CD4-positive, alpha-beta T cell (primary cell): ENCODE measurements around the gene PNKP. TPM values are rescaled to one million over a fixed set of nuclear protein-coding genes. Genes with fewer than 3 reads are reported as not detected.

Experiments used
- ATAC-seq: fragments of 200-7000 bp; cut with Tn5 transposase; one replicate; pipeline ENCODE4 v1.10.0; 2022; ENCODE audit warnings: mild to moderate bottlenecking; ENCODE audit not compliant: poor library complexity
- CTCF ChIA-PET: fragments of 350-600 bp; sonication (Branson Sonifier 250); formaldehyde crosslinking; loops from one replicate; lab custom pipeline; 2021; ENCODE audit warnings: antibody characterized with exemption, inconsistent platforms; lab: Charles Lee
- POLR2A ChIA-PET: fragments of 350-600 bp; sonication (Branson Sonifier 250); formaldehyde crosslinking; loops from one replicate; lab custom pipeline; 2021; ENCODE audit warnings: antibody characterized with exemption, inconsistent platforms; lab: Charles Lee
- DNase-seq, 14 experiments: peaks; one replicate each; pipeline ENCODE4 v3.0.0-alpha.2; 2013 to 2020; ENCODE audit warnings: mixed read lengths in 2 of 14
- H3K27ac ChIP-seq, 2 donors: one replicate each; pipeline versions ENCODE4 v1.5.1 to v1.7.0; 2013; ENCODE audit warnings: low read length in 2 of 2, low read depth in 1 of 2, mild to moderate bottlenecking in 1 of 2
- H3K27me3 ChIP-seq, 2 experiments: 1 replicate in 1 of 2; 2 replicates in 1 of 2; pipeline versions ENCODE4 v1.6.1 to v1.7.0; 2013; ENCODE audit warnings: low read length in 2 of 2, control low read depth in 1 of 2, mild to moderate bottlenecking in 1 of 2, moderate library complexity in 1 of 2; ENCODE audit not compliant: insufficient read depth in 2 of 2, control insufficient read depth in 1 of 2
- H3K36me3 ChIP-seq: one replicate; pipeline ENCODE4 v1.6.1; 2013; ENCODE audit warnings: low read length, control low read depth; ENCODE audit not compliant: insufficient read depth
- H3K4me1 ChIP-seq: one replicate; pipeline ENCODE4 v1.6.1; 2013; ENCODE audit warnings: low read length, control low read depth; ENCODE audit not compliant: insufficient read depth
- H3K4me3 ChIP-seq: one replicate; pipeline ENCODE4 v1.5.1; 2013; ENCODE audit warnings: mild to moderate bottlenecking, low read length, moderate library complexity
- H3K9me3 ChIP-seq, 2 experiments: 1 replicate in 1 of 2; 2 replicates in 1 of 2; pipeline versions ENCODE4 v1.6.1 to v1.7.0; 2013; ENCODE audit warnings: low read length in 2 of 2, mild to moderate bottlenecking in 2 of 2, control low read depth in 1 of 2, moderate library complexity in 1 of 2; ENCODE audit not compliant: control insufficient read depth in 1 of 2, insufficient read depth in 1 of 2
- H3K27ac Mint-ChIP-seq: one replicate; pipeline ENCODE4 v1.8.0; 2020; ENCODE audit warnings: mixed read lengths
- H3K27me3 Mint-ChIP-seq: one replicate; pipeline ENCODE4 v1.8.0; 2021; ENCODE audit warnings: mixed read lengths
- H3K36me3 Mint-ChIP-seq: one replicate; pipeline ENCODE4 v1.8.0; 2021; ENCODE audit warnings: low read depth, mixed read lengths
- H3K4me1 Mint-ChIP-seq: one replicate; pipeline ENCODE4 v1.8.0; 2021; ENCODE audit warnings: low read depth, mixed read lengths
- H3K4me3 Mint-ChIP-seq: one replicate; pipeline ENCODE4 v1.8.0; 2020; ENCODE audit warnings: mild to moderate bottlenecking, mixed read lengths
- H3K9me3 Mint-ChIP-seq: one replicate; pipeline ENCODE4 v1.8.0; 2020; ENCODE audit warnings: mixed read lengths
- intact Hi-C, 2 experiments: fragments of 100-400 bp; cut with DNase I in 1 of 2; cut with micrococcal nuclease in 1 of 2; formaldehyde crosslinking; loops; one replicate each; pipeline versions ENCODE4 v1.15.1 to v1.9.0; 2023 to 2025; cut with DNase I, micrococcal nuclease
- total RNA-seq, 174 experiments: library from RNA in 2 of 174; stranded (reverse) in 2 of 174; gene quantifications; one replicate each; pipeline ENCODE4 v1.2.3 and lab custom pipeline; 2021 to 2026
- TF ChIP-seq, protein P1 (sequence below): fragments of 200-600 bp; IDR thresholded peaks from one replicate; pipeline ENCODE4 v1.8.0; 2022; ENCODE audit warnings: antibody characterized with exemption, mild to moderate bottlenecking

PNKP gene
- total RNA-seq, 2 experiments from 2014 or later = 96.1 to 98.1 TPM

DNA sequence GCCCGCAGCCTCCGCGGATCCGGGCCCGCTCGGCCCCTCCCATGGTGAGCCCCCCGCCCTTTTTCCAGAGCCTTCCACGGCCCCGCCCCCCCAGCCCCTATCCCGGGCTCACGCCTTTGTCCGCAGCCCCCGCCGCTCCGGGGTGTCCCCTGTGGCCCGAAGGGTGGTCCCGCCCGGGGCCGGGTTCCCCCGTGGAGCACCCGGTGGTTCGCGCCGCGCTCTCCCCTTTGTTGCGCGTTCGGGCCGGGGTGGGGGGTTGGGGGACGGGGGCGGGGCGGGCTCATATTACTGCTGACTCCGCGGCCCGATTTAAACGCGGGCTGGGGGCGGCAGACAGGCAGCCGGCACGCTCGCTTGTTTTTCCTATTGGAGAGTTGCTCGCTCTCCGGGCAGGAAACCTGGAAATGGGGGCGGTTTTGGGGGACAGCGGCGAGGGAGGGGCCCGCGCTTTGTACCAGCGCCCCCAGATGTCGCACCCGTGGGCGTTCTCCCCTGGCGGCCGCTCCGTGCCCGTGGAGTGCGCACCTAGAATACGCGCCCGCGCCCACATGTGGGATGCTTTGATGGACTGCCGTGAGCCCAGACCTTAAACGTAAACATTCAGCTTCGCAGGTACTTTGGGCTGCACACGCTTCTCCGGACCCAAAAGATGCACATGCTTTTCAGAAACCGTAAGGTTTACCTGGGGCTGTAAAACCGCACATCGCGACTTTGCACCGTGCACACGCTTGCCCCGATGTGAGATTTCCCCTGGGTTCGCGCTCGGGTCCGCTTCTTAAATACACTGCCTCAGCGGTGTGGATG is 15.7 kb downstream of the PNKP start:
- peaks cover 35% of the 10 kb centered on the region for H3K4me1 Mint-ChIP-seq
- no peaks in the 10 kb centered on the region for H3K27me3 ChIP-seq
- peaks cover 54% of the 10 kb centered on the region for H3K4me1 ChIP-seq
- H3K4me3 ChIP-seq = peak overlapping the region; percentile 63
- no peaks in the 10 kb centered on the region for H3K9me3 Mint-ChIP-seq
- peak overlapping the region; percentile 96 for H3K4me3 Mint-ChIP-seq
- intact Hi-C loops = loop anchor here (1.0 to 5.0 kb wide), 4 partner anchors 16 to 34 kb away; partner anchors contain the start of genes MED25 (in 1 of the 2) and PNKP (in 1 of the 2)
- ATAC-seq (peak; percentile 30), DNase-seq (peak in 12 of 14 experiments; percentile 19 to 67 (median 30))
- ChIA-PET POLR2A (interaction anchor here (0.7 to 4.4 kb wide), 11 partner anchors 12 to 356 kb away, joined by 3 to 75 read pairs (median 8); partner anchors contain the start of genes AKT1S1, AP2A1, ATF5 and FUZ), CTCF (interaction anchor here (1.9 kb wide), 1 partner anchor 18 kb away, joined by 4 read pairs; no protein-coding TSS in a partner anchor)
- no peak overlapping the region for H3K27ac ChIP-seq
- peaks cover 0 to 3% of the 10 kb centered on the region in 2 experiments for H3K9me3 ChIP-seq
- H3K27ac Mint-ChIP-seq = peak overlapping the region; percentile 92
- H3K27me3 Mint-ChIP-seq = no peaks in the 10 kb centered on the region
- H3K36me3 Mint-ChIP-seq = peaks cover 26% of the 10 kb centered on the region
- peaks cover 8% of the 10 kb centered on the region for H3K36me3 ChIP-seq
- TF ChIP-seq, protein P1, sequence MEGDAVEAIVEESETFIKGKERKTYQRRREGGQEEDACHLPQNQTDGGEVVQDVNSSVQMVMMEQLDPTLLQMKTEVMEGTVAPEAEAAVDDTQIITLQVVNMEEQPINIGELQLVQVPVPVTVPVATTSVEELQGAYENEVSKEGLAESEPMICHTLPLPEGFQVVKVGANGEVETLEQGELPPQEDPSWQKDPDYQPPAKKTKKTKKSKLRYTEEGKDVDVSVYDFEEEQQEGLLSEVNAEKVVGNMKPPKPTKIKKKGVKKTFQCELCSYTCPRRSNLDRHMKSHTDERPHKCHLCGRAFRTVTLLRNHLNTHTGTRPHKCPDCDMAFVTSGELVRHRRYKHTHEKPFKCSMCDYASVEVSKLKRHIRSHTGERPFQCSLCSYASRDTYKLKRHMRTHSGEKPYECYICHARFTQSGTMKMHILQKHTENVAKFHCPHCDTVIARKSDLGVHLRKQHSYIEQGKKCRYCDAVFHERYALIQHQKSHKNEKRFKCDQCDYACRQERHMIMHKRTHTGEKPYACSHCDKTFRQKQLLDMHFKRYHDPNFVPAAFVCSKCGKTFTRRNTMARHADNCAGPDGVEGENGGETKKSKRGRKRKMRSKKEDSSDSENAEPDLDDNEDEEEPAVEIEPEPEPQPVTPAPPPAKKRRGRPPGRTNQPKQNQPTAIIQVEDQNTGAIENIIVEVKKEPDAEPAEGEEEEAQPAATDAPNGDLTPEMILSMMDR = no peak

DNA sequence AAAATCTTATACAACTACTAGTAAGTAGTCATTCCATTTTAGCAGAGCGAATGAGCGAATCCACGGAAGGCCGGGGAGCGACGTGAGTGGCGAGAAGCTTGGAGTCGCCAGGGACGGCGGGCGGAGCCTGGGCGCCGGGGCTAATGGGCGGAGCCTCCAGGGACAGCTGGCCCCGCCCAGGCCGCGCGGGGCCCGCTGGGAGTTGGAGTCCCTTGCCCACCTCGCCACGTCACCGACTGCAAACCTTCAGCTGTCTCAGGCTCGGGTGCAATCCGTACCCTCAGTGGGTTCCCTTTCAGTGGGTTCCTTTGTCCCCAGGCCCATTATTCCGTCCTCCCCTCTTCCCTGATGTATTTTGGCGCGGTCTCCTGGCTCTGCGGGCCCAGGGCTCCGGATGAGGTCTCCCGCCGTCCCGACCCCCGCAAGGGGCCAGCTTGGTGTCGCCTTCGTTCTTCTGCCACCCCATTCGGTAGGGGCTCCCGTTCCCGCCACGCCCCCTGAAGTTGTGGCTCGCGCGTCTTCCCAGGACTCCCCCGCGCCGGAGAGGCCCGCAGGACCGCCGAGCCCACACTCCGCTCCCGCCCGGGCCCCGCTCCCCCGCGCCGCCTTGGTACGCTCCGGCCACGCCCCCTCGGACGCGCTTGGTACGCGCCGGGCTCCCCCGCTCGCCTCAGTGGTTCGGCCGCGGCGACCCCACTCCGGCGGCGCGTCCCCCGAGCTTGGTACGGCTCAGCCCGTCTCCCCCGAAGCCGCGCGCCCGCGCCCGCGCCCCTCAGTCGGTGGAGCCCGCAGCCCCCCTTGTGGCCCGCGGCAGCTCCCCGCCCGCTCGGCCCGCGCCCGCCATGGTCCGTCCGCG is 16.7 kb downstream of the PNKP start, which contains the start of gene PTOV1:
TSS of gene PTOV1 (plus strand) at position 673 of the 856 bp plus-strand sequence.
- CTCF ChIA-PET = interaction anchor here (0.9 to 1.9 kb wide), 3 partner anchors 19 to 42 kb away, joined by 3 to 5 read pairs (median 4); partner anchors contain the start of gene FUZ
- POLR2A ChIA-PET = interaction anchor here (0.8 to 4.4 kb wide), 19 partner anchors 10 to 525 kb away, joined by 3 to 75 read pairs (median 5); partner anchors contain the start of genes AKT1S1, AP2A1, ATF5 and FUZ
- H3K36me3 ChIP-seq = peaks cover 5% of the 10 kb centered on the region

More for the DNA sequence above, 16.7 kb downstream of the PNKP start, which contains the start of gene PTOV1:
- H3K4me3 Mint-ChIP-seq = peak within 1 kb of the TSS; percentile 98
- no peaks in the 10 kb centered on the region for H3K27me3 Mint-ChIP-seq
- peak; percentile 77 to 95 (median 84) for DNase-seq
- Histone ChIP-seq H3K9me3 (peaks cover 0 to 3% of the 10 kb centered on the region in 2 experiments), H3K4me1 (peaks cover 54% of the 10 kb centered on the region), H3K4me3 (peak within 1 kb of the TSS; percentile 84), H3K27me3 (no peaks in the 10 kb centered on the region), H3K27ac (peak within 1 kb of the TSS; percentile 94 to 95)
- H3K4me1 Mint-ChIP-seq = peaks cover 35% of the 10 kb centered on the region
- peak within 1 kb of the TSS; percentile 94 for H3K27ac Mint-ChIP-seq
- intact Hi-C loops = loop anchor here (1.0 to 5.0 kb wide), 5 partner anchors 17 to 33 kb away; partner anchors contain the start of genes MED25 (in 1 of the 2) and PNKP (in 1 of the 2)
- peaks cover 23% of the 10 kb centered on the region for H3K36me3 Mint-ChIP-seq
- TF ChIP-seq, protein P1 = no peak
- ATAC-seq = peak; percentile 87
- H3K9me3 Mint-ChIP-seq = no peaks in the 10 kb centered on the region
